Fibroblast of villous mesenchyme (primary cell): ENCODE data around the gene SPRY4. TPM values are rescaled to one million over a fixed set of nuclear protein-coding genes. Genes with fewer than 3 reads are reported as not detected.
"Not testable (repeated sequence)": the region's sequence is repeated elsewhere in the genome, so short reads cannot be mapped to it uniquely, and the experiment has no call there.

Experiments used
- DNase-seq: peaks from one replicate; pipeline ENCODE4 v3.0.0-alpha.2; 2010; ENCODE audit warnings: low read depth
- H3K4me3 ChIP-seq: 2 replicates; pipeline ENCODE4 v1.5.1; 2011; ENCODE audit warnings: low read depth, mild to moderate bottlenecking, low read length
- total RNA-seq: library from RNA; depleted of rRNA; stranded (reverse); fragments of >200 nt; gene quantifications from 2 replicates; pipeline ENCODE4 v1.2.3, GENCODE V29; 2012
- TF ChIP-seq, protein P1 (sequence below): IDR thresholded peaks from 2 replicates; pipeline ENCODE4 v1.5.1; 2012; ENCODE audit warnings: low read depth, mild to moderate bottlenecking, low read length; ENCODE audit not compliant: insufficient read depth

SPRY4 gene
- total RNA-seq, 1 donor: 22.9 TPM

DNA sequence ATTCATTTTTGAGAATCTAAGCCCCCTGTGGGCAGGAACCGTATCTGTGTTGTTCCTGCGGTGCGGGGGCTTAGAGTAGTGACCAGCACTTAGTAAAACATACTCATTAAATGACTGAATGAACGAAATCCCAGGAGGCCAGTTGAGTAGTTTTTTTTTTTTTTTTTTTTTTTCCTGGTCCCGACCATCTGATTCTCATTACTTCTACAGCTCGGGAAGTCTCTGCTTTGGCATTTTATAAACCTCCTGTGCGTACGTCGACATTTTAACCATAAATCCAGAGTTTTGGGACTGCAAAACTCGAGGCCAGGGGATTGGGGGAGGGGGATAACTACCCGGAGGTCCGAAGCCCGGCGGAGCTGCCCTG, 31.5 kb upstream of the SPRY4 start:
- H3K4me3 ChIP-seq: peak overlapping the region; percentile 67
- TF ChIP-seq, protein P1, sequence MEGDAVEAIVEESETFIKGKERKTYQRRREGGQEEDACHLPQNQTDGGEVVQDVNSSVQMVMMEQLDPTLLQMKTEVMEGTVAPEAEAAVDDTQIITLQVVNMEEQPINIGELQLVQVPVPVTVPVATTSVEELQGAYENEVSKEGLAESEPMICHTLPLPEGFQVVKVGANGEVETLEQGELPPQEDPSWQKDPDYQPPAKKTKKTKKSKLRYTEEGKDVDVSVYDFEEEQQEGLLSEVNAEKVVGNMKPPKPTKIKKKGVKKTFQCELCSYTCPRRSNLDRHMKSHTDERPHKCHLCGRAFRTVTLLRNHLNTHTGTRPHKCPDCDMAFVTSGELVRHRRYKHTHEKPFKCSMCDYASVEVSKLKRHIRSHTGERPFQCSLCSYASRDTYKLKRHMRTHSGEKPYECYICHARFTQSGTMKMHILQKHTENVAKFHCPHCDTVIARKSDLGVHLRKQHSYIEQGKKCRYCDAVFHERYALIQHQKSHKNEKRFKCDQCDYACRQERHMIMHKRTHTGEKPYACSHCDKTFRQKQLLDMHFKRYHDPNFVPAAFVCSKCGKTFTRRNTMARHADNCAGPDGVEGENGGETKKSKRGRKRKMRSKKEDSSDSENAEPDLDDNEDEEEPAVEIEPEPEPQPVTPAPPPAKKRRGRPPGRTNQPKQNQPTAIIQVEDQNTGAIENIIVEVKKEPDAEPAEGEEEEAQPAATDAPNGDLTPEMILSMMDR: no peak
- peak; percentile 88 for DNase-seq

DNA sequence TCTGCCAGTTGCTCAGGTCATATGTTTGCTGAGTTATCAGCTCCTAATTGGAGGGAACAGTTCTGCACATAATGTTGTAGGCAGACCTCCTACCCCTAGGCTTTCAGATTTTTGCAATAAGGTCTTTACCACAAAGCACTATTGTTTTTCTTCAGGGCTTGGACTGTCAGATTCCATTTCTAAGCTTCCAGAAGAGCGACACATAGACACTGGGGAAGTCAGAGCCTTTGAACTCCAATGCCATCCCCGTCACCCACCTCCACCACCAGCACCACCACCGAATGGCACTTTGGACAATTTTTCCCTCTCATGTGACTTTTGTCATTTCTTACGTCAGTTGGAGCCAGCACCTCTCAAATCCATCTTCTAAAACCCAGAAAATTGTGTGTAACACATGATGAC, 28.3 kb upstream of the SPRY4 start:
- no peak for DNase-seq
- TF ChIP-seq, protein P1: no peak
- H3K4me3 ChIP-seq: no peak overlapping the region

DNA sequence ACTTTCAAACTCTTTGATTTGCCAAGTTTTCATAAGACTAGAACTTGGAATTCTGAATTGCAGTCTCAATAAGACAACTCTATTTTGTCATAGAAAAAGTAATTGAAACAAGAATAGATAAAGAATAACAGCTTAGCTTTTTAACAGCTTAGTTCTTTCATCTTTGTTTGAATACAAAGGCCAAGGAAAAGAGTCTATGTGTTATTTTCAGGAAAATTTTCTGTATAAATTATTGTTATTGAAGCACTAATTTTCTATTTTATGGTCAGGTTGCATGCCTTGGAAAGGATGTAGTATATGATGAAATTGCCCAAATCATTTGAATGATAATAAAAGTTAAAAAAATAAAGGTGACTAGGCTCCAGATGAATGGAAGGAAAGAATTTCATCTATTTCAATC, 25.2 kb upstream of the SPRY4 start:
- no peak for DNase-seq
- TF ChIP-seq, protein P1: no peak
- H3K4me3 ChIP-seq: no peak overlapping the region

DNA sequence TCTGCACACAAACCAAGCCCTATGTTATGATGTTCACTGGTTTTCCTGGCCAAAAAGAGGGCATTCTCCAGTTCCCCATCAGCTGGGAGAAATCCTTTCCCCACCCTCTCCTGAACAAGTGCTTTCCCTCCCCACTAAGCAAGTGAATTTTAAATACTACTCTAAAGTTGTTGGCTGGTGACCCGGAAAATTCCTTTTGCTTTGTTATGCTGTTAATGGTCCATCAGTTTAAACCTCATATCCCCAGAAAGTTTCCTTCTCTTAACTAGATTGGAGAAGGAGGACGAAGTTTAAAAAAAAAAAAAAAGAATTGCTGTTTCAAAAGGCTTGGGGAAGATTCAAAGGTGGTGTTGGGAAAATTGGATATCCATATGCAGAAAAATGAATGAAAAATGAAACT, 21.9 kb upstream of the SPRY4 start:
- no peak for DNase-seq
- no peak overlapping the region for H3K4me3 ChIP-seq
- TF ChIP-seq, protein P1: no peak

DNA sequence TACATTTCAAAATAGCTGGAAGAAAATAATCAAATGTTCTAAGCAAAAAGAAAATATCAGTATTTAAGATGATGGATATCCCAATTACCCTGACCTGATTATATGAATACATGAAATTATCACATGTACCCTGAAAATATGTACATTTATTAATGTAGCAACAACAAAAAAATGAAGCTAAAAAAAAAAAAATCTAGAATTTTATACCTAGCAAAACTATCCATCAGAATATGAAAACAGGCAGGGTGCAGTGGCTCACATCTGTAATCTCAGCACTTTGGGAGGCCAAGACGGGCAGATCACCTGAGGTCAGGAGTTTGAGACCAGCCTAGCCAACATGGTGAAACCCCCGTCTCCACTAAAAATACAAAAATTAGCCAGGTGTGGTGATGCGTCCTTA, 20.1 kb upstream of the SPRY4 start:
- H3K4me3 ChIP-seq, DNase-seq: not testable (repeated sequence)

DNA sequence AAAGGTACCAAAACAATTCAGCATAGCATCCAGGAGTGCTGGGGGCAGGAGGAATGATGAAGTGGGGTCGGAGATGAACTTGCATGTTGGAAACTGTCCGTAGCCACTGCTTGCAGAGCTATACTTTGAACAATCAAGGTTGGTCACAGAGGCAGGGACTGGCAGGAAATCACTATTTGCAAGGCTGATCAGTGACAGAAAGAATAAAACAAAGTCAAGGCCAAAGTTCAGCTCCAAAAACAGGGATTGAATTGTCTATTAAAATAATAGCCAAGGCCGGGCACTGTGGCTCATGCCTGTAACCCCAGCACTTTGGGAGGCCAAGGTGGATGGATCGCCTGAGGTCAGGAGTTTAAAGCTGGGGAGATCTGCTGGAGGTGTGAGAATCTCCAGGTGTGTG, 18.7 kb upstream of the SPRY4 start:
- DNase-seq: no peak
- TF ChIP-seq, protein P1: no peak
- H3K4me3 ChIP-seq: no peak overlapping the region

DNA sequence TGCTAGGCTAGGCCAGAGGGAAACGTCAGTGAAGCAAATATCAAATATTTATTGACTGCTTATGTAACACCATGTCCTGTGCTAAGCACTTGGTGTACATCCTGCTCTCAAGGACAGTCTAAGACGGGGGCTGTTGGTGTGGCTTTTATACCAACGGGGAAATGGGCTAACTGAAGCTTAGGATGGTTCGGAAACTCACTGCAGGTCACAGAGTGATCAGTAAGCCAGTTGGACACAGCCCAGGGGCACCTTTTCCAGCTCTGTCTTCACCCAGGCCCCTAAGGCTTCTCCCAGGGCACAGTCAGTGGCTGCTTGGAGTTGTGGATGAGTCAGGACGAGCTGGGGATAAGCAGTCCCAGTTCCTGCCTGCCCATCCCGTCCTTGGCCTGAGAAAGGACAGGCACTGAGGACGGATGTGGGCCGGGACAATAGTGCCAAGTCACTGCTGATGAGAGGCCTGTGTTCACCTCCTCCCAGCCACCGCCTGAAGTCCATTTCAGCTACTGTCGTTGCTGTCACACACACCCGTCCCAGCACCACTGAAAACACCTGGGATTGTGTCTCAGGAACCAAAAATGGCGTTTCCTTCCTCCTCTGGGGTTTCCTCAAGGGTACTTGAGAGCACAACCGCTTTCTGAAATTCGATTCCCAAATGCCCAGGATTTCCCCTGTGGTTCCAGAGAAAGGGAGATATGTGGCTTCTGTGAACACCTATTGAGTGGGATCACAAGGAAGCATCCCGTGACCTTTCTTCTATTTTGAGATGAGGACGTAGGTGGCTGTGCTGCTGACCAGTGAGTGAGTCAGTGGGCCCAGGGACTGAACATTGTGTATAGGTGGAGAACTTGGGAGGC, 17.5 kb upstream of the SPRY4 start:
- TF ChIP-seq, protein P1: no peak
- peak; percentile 49 for DNase-seq
- H3K4me3 ChIP-seq: no peak overlapping the region
